ENCODE results near the gene RASD2.
"Not testable (repeated sequence)": the region's sequence is repeated elsewhere in the genome, so short reads cannot be mapped to it uniquely, and the experiment has no call there.

The RASD2 gene

GRCh38 chr22:35510951-35511350 lies 29.7 kb upstream of the RASD2 start:
- H3K4me1 Mint-ChIP-seq (ENCODE audit: low read depth), result no peaks in the 10 kb centered on the region
- peaks cover 11% of the 10 kb centered on the region for H3K27me3 Mint-ChIP-seq
- H3K9me3 Mint-ChIP-seq, result no peaks in the 10 kb centered on the region
- no peak overlapping the region for H3K27ac Mint-ChIP-seq
- H3K4me3 Mint-ChIP-seq, result no peak overlapping the region
- H3K36me3 Mint-ChIP-seq (ENCODE audit: low read depth), result no peaks in the 10 kb centered on the region

DNA sequence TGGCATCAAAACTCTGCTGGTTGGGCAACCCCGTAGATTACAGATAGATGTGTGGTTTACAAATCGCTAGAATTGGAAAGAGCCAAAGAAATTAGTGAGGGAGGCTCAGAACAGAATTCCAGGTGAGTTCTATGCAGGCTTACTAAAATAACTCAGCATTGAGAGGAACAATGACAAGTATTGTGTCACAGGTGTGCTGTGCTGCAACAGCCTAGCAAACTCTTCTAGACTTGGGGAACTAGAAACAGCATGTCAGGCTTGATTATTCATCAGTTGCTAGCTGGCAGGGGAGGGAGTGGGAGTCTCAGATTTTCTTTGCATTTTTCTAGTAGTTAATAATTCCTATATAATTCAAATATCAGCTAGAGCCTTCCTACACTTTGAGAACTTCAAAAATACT lies 26.3 kb upstream of the RASD2 start:
- Mint-ChIP-seq H3K4me1 (ENCODE audit: low read depth) (no peaks in the 10 kb centered on the region), H3K27me3 (peaks cover 21% of the 10 kb centered on the region), H3K9me3 (no peaks in the 10 kb centered on the region), H3K27ac (no peak overlapping the region), H3K4me3 (no peak overlapping the region), H3K36me3 (ENCODE audit: low read depth) (no peaks in the 10 kb centered on the region)

DNA sequence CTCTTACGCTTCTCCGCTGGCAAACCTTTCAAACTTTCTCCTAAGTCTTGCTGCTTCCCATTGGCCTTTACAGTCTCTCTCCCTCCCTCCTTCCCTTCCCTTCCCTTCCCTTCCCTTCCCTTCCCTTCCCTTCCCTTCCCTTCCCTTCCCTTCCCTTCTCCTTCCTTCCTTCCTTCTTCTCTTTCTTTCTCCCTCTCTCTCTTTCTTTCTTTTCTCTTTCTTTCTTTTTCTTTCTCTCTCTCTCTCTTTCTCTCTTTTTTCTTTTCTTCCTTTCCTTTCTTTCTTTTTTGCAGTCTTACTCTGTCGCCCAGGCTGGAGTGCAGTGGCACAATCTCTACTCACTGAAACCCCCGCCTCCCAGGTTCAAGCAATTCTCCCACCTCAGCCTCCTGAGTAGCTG lies 24.7 kb upstream of the RASD2 start:
- H3K27me3 Mint-ChIP-seq, result peaks cover 22% of the 10 kb centered on the region
- not testable (repeated sequence) for H3K9me3 Mint-ChIP-seq; H3K27ac Mint-ChIP-seq; H3K4me3 Mint-ChIP-seq; H3K36me3 Mint-ChIP-seq (ENCODE audit: low read depth); H3K4me1 Mint-ChIP-seq (ENCODE audit: low read depth)

DNA sequence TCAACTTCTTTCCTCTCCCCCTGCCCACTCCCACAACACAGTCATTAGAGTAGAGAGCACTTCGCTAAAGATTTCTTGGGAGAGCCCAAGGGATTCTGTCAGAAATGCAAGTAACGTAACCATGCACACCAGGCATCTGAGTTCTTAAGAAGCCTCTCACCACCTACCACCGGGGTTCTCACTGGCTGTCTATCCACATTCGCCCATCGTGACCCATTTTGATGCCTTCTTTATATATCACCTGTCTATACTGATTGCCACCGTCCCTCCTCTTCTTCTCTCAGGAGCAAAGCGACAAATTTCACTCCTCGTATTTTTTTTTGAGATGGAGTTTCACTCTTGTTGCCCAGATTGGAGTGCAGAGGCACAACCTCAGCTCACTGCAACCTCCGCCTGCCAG lies 23.9 kb upstream of the RASD2 start:
- Mint-ChIP-seq H3K27me3 (peaks cover 28% of the 10 kb centered on the region), H3K9me3 (no peaks in the 10 kb centered on the region), H3K4me1 (ENCODE audit: low read depth) (no peaks in the 10 kb centered on the region), H3K36me3 (ENCODE audit: low read depth) (no peaks in the 10 kb centered on the region), H3K4me3 (no peak overlapping the region), H3K27ac (no peak overlapping the region)

GRCh38 chr22:35517207-35517606 lies 23.4 kb upstream of the RASD2 start:
- Mint-ChIP-seq H3K27ac (no peak overlapping the region), H3K36me3 (ENCODE audit: low read depth) (no peaks in the 10 kb centered on the region), H3K27me3 (peaks cover 33% of the 10 kb centered on the region), H3K9me3 (no peaks in the 10 kb centered on the region), H3K4me1 (ENCODE audit: low read depth) (no peaks in the 10 kb centered on the region), H3K4me3 (no peak overlapping the region)

GRCh38 chr22:35517769-35518530 lies 22.7 kb upstream of the RASD2 start:
- Mint-ChIP-seq H3K27me3 (peaks cover 33% of the 10 kb centered on the region), H3K9me3 (no peaks in the 10 kb centered on the region), H3K27ac (no peak overlapping the region), H3K4me1 (ENCODE audit: low read depth) (no peaks in the 10 kb centered on the region), H3K4me3 (no peak overlapping the region), H3K36me3 (ENCODE audit: low read depth) (no peaks in the 10 kb centered on the region)

- Mint-ChIP-seq H3K9me3 (no peaks in the 10 kb centered on the region), H3K4me3 (no peak overlapping the region), H3K27ac (no peak overlapping the region), H3K4me1 (ENCODE audit: low read depth) (no peaks in the 10 kb centered on the region), H3K36me3 (ENCODE audit: low read depth) (no peaks in the 10 kb centered on the region), H3K27me3 (peaks cover 33% of the 10 kb centered on the region)
Observed at GRCh38 chr22:35518811-35519210, 21.8 kb upstream of the RASD2 start.

- peaks cover 33% of the 10 kb centered on the region for H3K27me3 Mint-ChIP-seq
Observed at GRCh38 chr22:35519306-35520000, 21.2 kb upstream of the RASD2 start.

DNA sequence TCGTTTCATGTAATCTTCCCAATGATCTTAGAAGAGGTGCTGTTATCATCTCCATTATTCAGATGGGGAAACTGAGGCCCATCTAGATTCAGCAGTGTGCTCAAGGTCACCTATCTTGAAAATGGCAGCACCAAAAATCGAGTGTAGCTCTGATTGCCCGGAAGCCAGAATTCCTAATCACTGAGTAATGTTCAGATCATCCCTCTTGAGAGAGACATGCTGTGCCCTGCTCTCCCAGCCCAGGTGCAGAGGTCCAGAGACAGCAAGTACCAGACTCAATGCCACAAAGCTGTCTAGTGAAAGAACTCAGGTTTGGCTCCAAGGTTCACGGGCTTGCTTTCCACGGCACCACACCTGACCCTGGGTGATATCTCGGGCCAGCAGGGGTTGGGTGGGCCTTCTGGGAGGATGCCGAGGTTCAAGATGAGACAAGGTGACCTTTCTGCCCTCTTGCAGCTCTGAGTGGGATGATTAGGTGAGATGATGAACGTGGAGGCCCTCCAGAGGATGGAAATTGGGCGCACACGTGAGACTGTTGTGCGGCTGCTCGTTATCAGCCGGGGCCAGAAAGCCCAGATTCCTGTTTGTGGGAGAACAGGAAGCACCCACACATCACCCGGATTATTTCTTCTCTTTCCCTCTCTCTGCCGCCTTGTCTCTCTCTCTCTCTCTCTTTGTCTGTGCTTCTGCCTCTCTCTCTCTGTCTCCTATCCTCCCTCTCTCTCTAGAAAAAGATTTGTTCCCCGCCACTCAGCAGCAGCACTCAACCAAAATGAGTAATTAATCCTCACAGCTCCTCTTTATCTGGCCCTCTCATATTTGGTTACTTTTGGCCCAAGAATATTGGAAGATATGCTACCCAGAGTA lies 19.0 kb upstream of the RASD2 start:
- Mint-ChIP-seq H3K27ac (no peak overlapping the region), H3K36me3 (ENCODE audit: low read depth) (no peaks in the 10 kb centered on the region), H3K9me3 (no peaks in the 10 kb centered on the region), H3K27me3 (peaks cover 26% of the 10 kb centered on the region), H3K4me1 (ENCODE audit: low read depth) (no peaks in the 10 kb centered on the region), H3K4me3 (no peak overlapping the region)

More at GRCh38 chr22:35519306-35520000, 21.2 kb upstream of the RASD2 start:
- Mint-ChIP-seq H3K4me3 (no peak overlapping the region), H3K9me3 (no peaks in the 10 kb centered on the region), H3K27ac (no peak overlapping the region), H3K4me1 (ENCODE audit: low read depth) (no peaks in the 10 kb centered on the region), H3K36me3 (ENCODE audit: low read depth) (no peaks in the 10 kb centered on the region)

DNA sequence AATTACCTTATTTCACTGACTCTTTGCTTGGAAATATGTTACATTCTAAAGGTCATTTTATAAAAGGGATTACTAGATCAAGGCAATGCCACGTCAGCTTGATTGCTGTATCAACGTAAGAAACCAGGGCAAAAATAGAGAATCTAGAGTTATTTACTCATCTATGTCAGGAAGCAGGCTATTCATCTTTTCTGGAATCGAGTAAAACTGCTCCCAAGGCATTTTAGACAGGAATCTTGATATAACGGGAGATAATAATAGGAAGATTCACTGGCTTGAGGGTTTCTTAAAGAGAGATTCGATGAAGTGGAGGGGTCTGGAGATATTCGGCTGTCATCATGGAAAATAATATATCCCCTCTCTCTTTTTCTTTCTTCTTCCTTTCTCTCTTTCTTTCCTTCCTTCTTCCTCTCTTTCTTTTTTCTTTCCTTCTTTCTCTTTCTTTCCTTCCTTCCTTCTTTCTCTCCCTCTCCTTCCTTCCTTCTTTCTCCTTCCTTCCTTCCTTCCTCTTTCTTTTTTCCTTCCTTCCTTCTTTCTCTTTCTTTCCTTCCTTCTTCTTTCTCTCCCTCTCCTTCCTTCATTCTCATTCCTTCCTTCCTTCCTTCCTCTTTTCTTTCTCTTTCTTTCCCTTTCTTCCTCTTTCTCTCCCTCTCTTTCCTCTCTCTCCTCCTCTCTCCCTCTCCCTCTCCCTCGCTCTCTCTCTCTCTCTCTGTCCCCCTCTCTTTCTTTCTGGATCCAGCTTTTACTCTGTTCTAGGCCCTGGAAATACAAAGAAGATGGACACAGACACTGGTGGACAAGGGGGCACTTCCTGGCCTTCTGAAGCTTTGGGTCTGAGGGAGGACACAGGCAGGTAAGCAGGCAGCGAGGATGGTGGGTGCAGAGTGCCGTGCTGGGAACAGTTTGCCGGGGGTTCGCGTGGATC lies 18.1 kb upstream of the RASD2 start:
- no peaks in the 10 kb centered on the region for H3K4me1 Mint-ChIP-seq (ENCODE audit: low read depth)
- no peaks in the 10 kb centered on the region for H3K36me3 Mint-ChIP-seq (ENCODE audit: low read depth)
- no peak overlapping the region for H3K4me3 Mint-ChIP-seq
- peaks cover 19% of the 10 kb centered on the region for H3K27me3 Mint-ChIP-seq
- no peaks in the 10 kb centered on the region for H3K9me3 Mint-ChIP-seq
- H3K27ac Mint-ChIP-seq, result no peak overlapping the region

DNA sequence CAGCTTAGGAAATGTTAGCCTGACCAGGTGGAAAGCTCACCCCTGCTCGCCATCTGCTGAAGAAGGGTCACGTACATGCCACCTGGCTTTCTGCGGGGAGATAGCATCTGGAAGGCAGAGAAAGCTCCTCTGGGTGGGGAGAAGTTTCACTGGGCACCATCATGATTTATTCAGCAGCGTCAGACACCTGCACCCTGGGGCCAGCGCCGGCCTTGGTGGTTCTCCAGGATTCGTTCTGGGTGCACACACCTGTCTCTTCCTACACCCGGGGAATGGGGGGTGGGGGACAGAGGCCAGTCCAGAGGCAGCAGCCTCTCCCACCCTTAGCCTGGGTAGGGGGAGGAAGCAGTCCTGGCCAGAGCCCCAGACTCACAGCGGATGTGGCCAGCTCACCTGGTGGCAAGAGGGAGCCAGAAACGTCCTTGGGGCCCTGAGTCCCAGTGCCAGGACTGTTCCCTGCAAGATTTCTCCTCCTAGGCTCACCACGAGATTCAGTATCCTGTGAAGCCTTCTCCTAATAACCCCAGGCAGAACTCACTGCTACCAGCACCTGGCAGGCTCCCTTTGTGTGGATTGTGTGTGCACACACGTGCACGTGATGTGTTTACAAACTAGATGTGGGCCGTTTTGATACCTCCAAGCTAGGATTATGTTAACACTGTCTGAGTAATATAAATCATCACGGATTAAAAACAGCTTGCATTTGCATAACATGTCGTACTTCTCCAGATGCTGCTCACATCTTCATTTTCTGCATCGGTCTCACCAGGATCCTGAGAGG lies 17.3 kb upstream of the RASD2 start:
- no peaks in the 10 kb centered on the region for H3K4me1 Mint-ChIP-seq (ENCODE audit: low read depth)
- H3K36me3 Mint-ChIP-seq (ENCODE audit: low read depth), result no peaks in the 10 kb centered on the region
- peaks cover 18% of the 10 kb centered on the region for H3K27me3 Mint-ChIP-seq
- H3K27ac Mint-ChIP-seq, result no peak overlapping the region
- H3K4me3 Mint-ChIP-seq, result no peak overlapping the region
- H3K9me3 Mint-ChIP-seq, result no peaks in the 10 kb centered on the region

DNA sequence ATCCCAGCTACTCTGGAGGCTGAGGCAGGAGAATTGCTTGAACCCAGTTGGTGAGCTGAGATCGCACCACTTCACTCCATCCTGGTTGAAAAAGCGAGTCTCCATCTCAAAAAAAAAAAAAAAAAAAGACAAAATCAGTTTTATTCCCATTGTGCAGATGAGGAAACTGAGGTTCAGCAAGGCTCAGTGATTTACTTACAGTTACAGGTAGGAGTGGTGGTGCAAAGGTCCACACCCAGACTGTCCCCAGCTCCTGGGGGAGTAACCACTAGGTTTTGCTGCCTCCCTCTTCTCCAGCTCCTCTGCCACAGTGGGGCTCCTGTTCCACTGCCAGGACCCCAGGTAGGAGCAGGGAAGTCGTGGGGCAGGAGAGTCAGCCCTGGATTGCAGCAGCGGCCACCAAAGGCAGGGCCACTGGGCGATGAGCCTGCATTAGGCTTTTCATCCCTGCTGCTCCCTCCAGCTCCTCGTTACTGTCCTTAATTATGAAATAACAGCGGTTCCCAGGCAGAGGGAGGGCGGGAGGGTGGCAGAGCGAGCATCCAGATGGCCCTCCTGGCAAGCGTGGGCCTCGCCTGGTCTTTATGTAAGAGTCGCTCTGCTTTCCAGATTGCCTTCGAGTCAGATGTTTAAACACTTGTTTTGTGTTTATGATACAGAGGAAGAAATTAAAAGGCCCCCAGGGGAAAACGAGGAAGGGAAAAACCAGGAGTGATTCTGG lies 15.5 kb upstream of the RASD2 start:
- Mint-ChIP-seq H3K27ac (no peak overlapping the region), H3K27me3 (peaks cover 18% of the 10 kb centered on the region), H3K4me3 (no peak overlapping the region), H3K9me3 (no peaks in the 10 kb centered on the region), H3K4me1 (ENCODE audit: low read depth) (no peaks in the 10 kb centered on the region), H3K36me3 (ENCODE audit: low read depth) (no peaks in the 10 kb centered on the region)

GRCh38 chr22:35525687-35526332 lies 14.8 kb upstream of the RASD2 start:
- Mint-ChIP-seq H3K4me1 (ENCODE audit: low read depth) (no peaks in the 10 kb centered on the region), H3K36me3 (ENCODE audit: low read depth) (no peaks in the 10 kb centered on the region), H3K27ac (no peak overlapping the region), H3K9me3 (no peaks in the 10 kb centered on the region), H3K27me3 (peaks cover 13% of the 10 kb centered on the region), H3K4me3 (no peak overlapping the region)

Measured in stimulated activated naive CD8-positive, alpha-beta T cell treated with anti-CD3 and anti-CD28 coated beads, Interleukin-15, Interleukin-2, amounts not matched to agents 100 ng/mL and 50 ng/mL, for 24 hours (primary cell).